Spleen (tissue), 11 donors: ENCODE measurements around the gene DEFB121. TPM values are rescaled to one million over a fixed set of nuclear protein-coding genes. Genes with fewer than 3 reads are reported as not detected.
"Not testable (repeated sequence)": the region's sequence is repeated elsewhere in the genome, so short reads cannot be mapped to it uniquely, and the experiment has no call there.

Experiments
- DNase-seq: peaks from one replicate; pipeline ENCODE4 v3.0.0-alpha.2; 2020
- H3K27ac ChIP-seq, 8 donors: fragments of 200-600 bp; sonication (generic) in 7 of 8; 1 replicate in 4 of 8; 2 replicates in 4 of 8; pipeline versions ENCODE4 v1.5.0 to v1.8.0; 2016 to 2021; ENCODE audit warnings: inconsistent platforms in 4 of 8, mild to moderate bottlenecking in 4 of 8, moderate library complexity in 1 of 8
- H3K27me3 ChIP-seq, 7 donors: fragments of 200-600 bp; sonication (generic) in 6 of 7; replicated peaks in 1 of 7; 1 replicate in 4 of 7; 2 replicates in 3 of 7; pipeline versions ENCODE4 v1.5.0 to v1.8.0; 2016 to 2021; ENCODE audit warnings: inconsistent platforms in 3 of 7, mild to moderate bottlenecking in 1 of 7
- H3K36me3 ChIP-seq, 6 donors: fragments of 200-600 bp; sonication (generic) in 5 of 6; 1 replicate in 4 of 6; 2 replicates in 2 of 6; pipeline versions ENCODE4 v1.5.0 to v1.8.0; 2016 to 2021; ENCODE audit warnings: inconsistent platforms in 2 of 6
- H3K4me1 ChIP-seq, 6 donors: fragments of 200-600 bp; sonication (generic) in 5 of 6; 1 replicate in 3 of 6; 2 replicates in 3 of 6; pipeline versions ENCODE4 v1.5.0 to v1.8.0; 2016 to 2021; ENCODE audit warnings: inconsistent platforms in 3 of 6
- H3K4me3 ChIP-seq, 8 donors: fragments of 200-600 bp; sonication (generic) in 7 of 8; 1 replicate in 4 of 8; 2 replicates in 4 of 8; pipeline versions ENCODE4 v1.5.0 to v1.8.0; 2016 to 2021; ENCODE audit warnings: inconsistent platforms in 4 of 8, mild to moderate bottlenecking in 4 of 8, moderate library complexity in 2 of 8
- H3K9me3 ChIP-seq, 8 donors: fragments of 200-600 bp; sonication (generic) in 7 of 8; 1 replicate in 4 of 8; 2 replicates in 4 of 8; pipeline versions ENCODE4 v1.5.0 to v1.8.0; 2016 to 2021; ENCODE audit warnings: inconsistent platforms in 4 of 8
- POLR2A ChIP-seq, 3 donors: fragments of 450-650 bp; IDR thresholded peaks; one replicate each; pipeline ENCODE4 v1.5.1; 2017; ENCODE audit warnings: antibody characterized with exemption in 3 of 3, mild to moderate bottlenecking in 1 of 3
- POLR2AphosphoS5 ChIP-seq, 3 donors: sonication (generic); formaldehyde crosslinking; IDR thresholded peaks; one replicate each; pipeline ENCODE4 v1.5.1; 2017; ENCODE audit warnings: antibody characterized with exemption in 3 of 3
- WGBS, 5 donors: extraction: QIAGEN DNeasy Blood & Tissue Kit in 3 of 5; methylation state at CpG; one replicate each; pipeline versions ENCODE4 v1.1.5 to v1.1.7; 2013 to 2018; 5-methylcytosine and 5-hydroxymethylcytosine counted together
- intact Hi-C: fragments of 100-400 bp; cut with DNase I; formaldehyde crosslinking; loops from one replicate; pipeline ENCODE4 v1.15.0; 2023; ENCODE audit warnings: low total_unique reads
- polyA plus RNA-seq, 3 donors: library from polyadenylated mRNA; stranded (reverse); fragments of 200-250 nt; gene quantifications; one replicate each; pipeline ENCODE4 v1.2.1, GENCODE V29; 2013
- total RNA-seq, 7 donors: library from RNA; depleted of rRNA in 3 of 7; stranded (reverse); fragments of >200 nt in 3 of 7; fragmentation: NEBNext Ultra II Directional in 4 of 7; extraction: Animal tissue kit (Norgen Biotek cat#: 25700) in 4 of 7; gene quantifications; one replicate each; pipeline versions ENCODE4 v1.1.0 to v1.2.1, GENCODE V29; 2016 to 2021
- TF ChIP-seq, protein P1 (sequence below), 11 experiments: fragments of 200-600 bp in 7 of 11; fragments of 450-650 bp in 4 of 11; sonication (generic) in 4 of 11; IDR thresholded peaks in 8 of 11; conservative IDR thresholded peaks in 3 of 11; 1 replicate in 7 of 11; 2 replicates in 4 of 11; pipeline versions ENCODE4 v1.4.0 to v1.8.0; 2016 to 2021; ENCODE audit warnings: antibody characterized with exemption in 11 of 11, inconsistent platforms in 4 of 11, mild to moderate bottlenecking in 1 of 11
- donor health status: healthy with polysubstance abuse.
- donor health status: DM: no; HTN: no; CAD: no; lungs with moderate emphysema.
- donor health status: DM: no; HTN: no; CAD: no.
- donor health status: Bipolar disorder and iron deficiency.
- donor health status: healthy.
- donor health status: DM: no; HTN: no; CAD: no.
- donor health status: DM: yes; HTN: yes; CAD: no.

Gene DEFB121
- total and polyA plus RNA-seq, 10 donors = not detected

DNA sequence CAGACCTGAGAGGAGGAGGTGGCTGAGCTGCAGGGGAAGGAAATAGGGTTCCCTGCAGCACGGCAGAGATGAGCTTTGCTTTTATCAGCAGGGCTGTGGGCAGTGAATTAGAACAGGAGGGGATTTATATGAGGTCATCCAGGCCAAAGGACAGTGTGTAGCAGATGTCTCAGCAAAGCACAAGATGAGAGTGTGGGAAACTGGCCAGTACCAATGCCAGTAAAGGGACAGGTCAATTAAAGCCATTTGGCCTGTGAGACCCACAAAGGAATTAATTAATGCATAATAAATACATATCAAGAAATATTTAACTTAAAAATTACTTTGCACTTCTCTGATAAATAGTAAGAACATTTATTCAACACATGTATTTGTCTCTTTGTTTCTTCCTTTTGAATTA, 15.5 kb downstream of the DEFB121 start, which contains the start of gene DEFB119:
Gene DEFB119, minus strand, starts transcription at position 101 of the 400 bp plus-strand sequence. CDS start 107 bp downstream, outside the sequence.
- TF ChIP-seq POLR2A (IDR thresholded peaks at IDR 0.05) = no peak
- TF ChIP-seq POLR2AphosphoS5 (IDR thresholded peaks at IDR 0.05) = no peak
- TF ChIP-seq, protein P1, sequence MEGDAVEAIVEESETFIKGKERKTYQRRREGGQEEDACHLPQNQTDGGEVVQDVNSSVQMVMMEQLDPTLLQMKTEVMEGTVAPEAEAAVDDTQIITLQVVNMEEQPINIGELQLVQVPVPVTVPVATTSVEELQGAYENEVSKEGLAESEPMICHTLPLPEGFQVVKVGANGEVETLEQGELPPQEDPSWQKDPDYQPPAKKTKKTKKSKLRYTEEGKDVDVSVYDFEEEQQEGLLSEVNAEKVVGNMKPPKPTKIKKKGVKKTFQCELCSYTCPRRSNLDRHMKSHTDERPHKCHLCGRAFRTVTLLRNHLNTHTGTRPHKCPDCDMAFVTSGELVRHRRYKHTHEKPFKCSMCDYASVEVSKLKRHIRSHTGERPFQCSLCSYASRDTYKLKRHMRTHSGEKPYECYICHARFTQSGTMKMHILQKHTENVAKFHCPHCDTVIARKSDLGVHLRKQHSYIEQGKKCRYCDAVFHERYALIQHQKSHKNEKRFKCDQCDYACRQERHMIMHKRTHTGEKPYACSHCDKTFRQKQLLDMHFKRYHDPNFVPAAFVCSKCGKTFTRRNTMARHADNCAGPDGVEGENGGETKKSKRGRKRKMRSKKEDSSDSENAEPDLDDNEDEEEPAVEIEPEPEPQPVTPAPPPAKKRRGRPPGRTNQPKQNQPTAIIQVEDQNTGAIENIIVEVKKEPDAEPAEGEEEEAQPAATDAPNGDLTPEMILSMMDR (IDR thresholded peaks at IDR 0.05 in 8 of 11, conservative IDR thresholded peaks at IDR 0.05 in 3 of 11) = no peak
- peaks cover 0 to 32% (median 0%) of the 10 kb centered on the region in 7 donors for H3K27me3 ChIP-seq
- no peaks in the 10 kb centered on the region for H3K36me3 ChIP-seq
- H3K4me3 ChIP-seq = no peak within 1 kb of the TSS
- 34 to 52% (median 40%) methylated on average over 1 of the region's 1 CpG for WGBS, 5 donors
- intact Hi-C loops = no loop called here
- DNase-seq = no peak
- H3K9me3 ChIP-seq = no peaks in the 10 kb centered on the region
- H3K27ac ChIP-seq = no peak within 1 kb of the TSS
- no peaks in the 10 kb centered on the region for H3K4me1 ChIP-seq

DNA sequence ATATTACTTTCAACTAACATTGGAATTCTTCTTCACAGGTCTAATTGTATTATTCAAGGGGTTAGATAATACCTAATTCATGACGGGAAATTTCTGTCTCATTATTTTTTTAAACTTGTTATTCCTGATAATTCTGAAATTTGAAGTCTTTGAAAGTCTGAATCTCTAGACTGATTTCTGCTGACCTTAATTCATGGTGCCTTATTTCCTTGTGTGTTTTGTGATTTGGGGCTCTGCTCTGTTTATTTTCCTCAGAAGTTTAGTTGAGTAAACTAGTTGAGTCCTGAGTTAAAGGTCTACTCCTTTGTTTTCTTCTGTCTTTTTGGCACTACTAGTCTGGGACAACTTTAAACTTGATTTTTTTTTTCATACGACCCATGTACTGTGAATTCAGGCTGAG, 31.7 kb downstream of the DEFB121 start:
- Histone ChIP-seq H3K27me3 (no peaks in the 10 kb centered on the region), H3K9me3 (peaks cover 0 to 20% (median 4%) of the 10 kb centered on the region in 8 donors), H3K36me3 (no peaks in the 10 kb centered on the region), H3K4me3 (no peak overlapping the region), H3K4me1 (no peaks in the 10 kb centered on the region), H3K27ac (no peak overlapping the region)
- TF ChIP-seq POLR2A (IDR thresholded peaks at IDR 0.05) = no peak
- TF ChIP-seq POLR2AphosphoS5 (IDR thresholded peaks at IDR 0.05) = no peak
- TF ChIP-seq, protein P1 (IDR thresholded peaks at IDR 0.05 in 8 of 11, conservative IDR thresholded peaks at IDR 0.05 in 3 of 11) = no peak
- no peak for DNase-seq
- intact Hi-C loops = no loop called here
- WGBS, 5 donors = 72 to 80% (median 76%) methylated on average over 2 of the region's 2 CpGs

GRCh38 chr20:31368301-31368700, 37.7 kb downstream of the DEFB121 start, which contains the start of gene DEFB118:
Gene DEFB118, plus strand, starts transcription at chr20:31368601. Its CDS starts 50 bp downstream, at chr20:31368651.
- Histone ChIP-seq H3K36me3 (no peaks in the 10 kb centered on the region), H3K27ac (no peak within 1 kb of the TSS), H3K4me3 (no peak within 1 kb of the TSS), H3K4me1 (no peaks in the 10 kb centered on the region), H3K27me3 (no peaks in the 10 kb centered on the region), H3K9me3 (peaks cover 0 to 22% (median 17%) of the 10 kb centered on the region in 8 donors)
- TF ChIP-seq, protein P1 (IDR thresholded peaks at IDR 0.05 in 8 of 11, conservative IDR thresholded peaks at IDR 0.05 in 3 of 11) = no peak
- no peak for TF ChIP-seq POLR2A (IDR thresholded peaks at IDR 0.05)
- TF ChIP-seq POLR2AphosphoS5 (IDR thresholded peaks at IDR 0.05) = no peak
- intact Hi-C loops = no loop called here
- 71 to 92% (median 81%) methylated on average over 2 of the region's 2 CpGs for WGBS, 5 donors
- DNase-seq = no peak

GRCh38 chr20:31364272-31364671, 41.7 kb downstream of the DEFB121 start:
- 71 to 87% (median 81%) methylated on average over 5 of the region's 5 CpGs for WGBS, 5 donors
- H3K27me3 ChIP-seq, H3K27ac ChIP-seq, intact Hi-C loops, H3K4me1 ChIP-seq, H3K4me3 ChIP-seq, H3K36me3 ChIP-seq, DNase-seq: not testable (repeated sequence)
- peaks cover 0 to 21% (median 17%) of the 10 kb centered on the region in 8 donors for H3K9me3 ChIP-seq
